Stomach (tissue), 9 donors: ENCODE data around the gene TENT4B. TPM values are rescaled to one million over a fixed set of nuclear protein-coding genes. Genes with fewer than 3 reads are reported as not detected.
A peak's percentile ranks its signal among the peaks of the same experiment; 100 is the strongest.

Source experiments
- DNase-seq, 2 donors: peaks; one replicate each; pipeline versions ENCODE4 v3.0.0 to v3.0.0-alpha.2; 2013 to 2019
- H3K27ac ChIP-seq, 5 donors: fragments of 200-600 bp in 4 of 5; sonication (generic) in 4 of 5; one replicate each; pipeline ENCODE4 v1.5.1; 2013 to 2019; ENCODE audit warnings: mild to moderate bottlenecking in 1 of 5, moderate library complexity in 1 of 5
- H3K27me3 ChIP-seq, 3 donors: fragments of 200-600 bp; sonication (generic); one replicate each; pipeline ENCODE4 v1.5.1; 2017 to 2019; ENCODE audit warnings: mixed run types in 1 of 3
- H3K36me3 ChIP-seq, 4 donors: fragments of 200-600 bp; sonication (generic); 1 replicate in 3 of 4; 2 replicates in 1 of 4; pipeline ENCODE4 v1.5.1; 2016 to 2019
- H3K4me1 ChIP-seq, 4 donors: fragments of 200-600 bp; sonication (generic); one replicate each; pipeline ENCODE4 v1.5.1; 2016 to 2019
- H3K4me3 ChIP-seq, 4 donors: fragments of 200-600 bp; sonication (generic) in 3 of 4; one replicate each; pipeline ENCODE4 v1.5.1; 2016 to 2019; ENCODE audit warnings: mild to moderate bottlenecking in 1 of 4
- H3K9me3 ChIP-seq, 4 donors: fragments of 200-600 bp; sonication (generic); one replicate each; pipeline ENCODE4 v1.5.1; 2016 to 2019
- EP300 ChIP-seq: sonication (generic); formaldehyde crosslinking; IDR thresholded peaks from one replicate; pipeline ENCODE4 v1.6.1; 2017; ENCODE audit warnings: antibody characterized with exemption
- POLR2A ChIP-seq, 4 donors: fragments of 450-650 bp; IDR thresholded peaks; one replicate each; pipeline ENCODE4 v1.6.1; 2016; ENCODE audit warnings: antibody characterized with exemption in 4 of 4, control low read depth in 2 of 4, mild to moderate bottlenecking in 1 of 4, moderate library complexity in 1 of 4
- POLR2AphosphoS5 ChIP-seq, 3 donors: sonication (generic); formaldehyde crosslinking; IDR thresholded peaks; one replicate each; pipeline ENCODE4 v1.6.1; 2016; ENCODE audit warnings: antibody characterized with exemption in 3 of 3
- WGBS, 5 donors: extraction: QIAGEN DNeasy Blood & Tissue Kit in 3 of 5; methylation state at CpG; one replicate each; pipeline versions ENCODE4 v1.1.5 to v1.1.7; 2013 to 2018; 5-methylcytosine and 5-hydroxymethylcytosine counted together
- intact Hi-C: fragments of 100-400 bp; cut with DNase I; formaldehyde crosslinking; loops from one replicate; pipeline ENCODE4 v1.15.1; 2023; ENCODE audit warnings: low total_unique reads
- polyA plus RNA-seq, 3 donors: library from polyadenylated mRNA; stranded (reverse); fragments of 200-250 nt; gene quantifications; one replicate each; pipeline ENCODE4 v1.2.3, GENCODE V29; 2013
- total RNA-seq, 5 donors: library from RNA; depleted of rRNA; stranded (reverse); fragments of >200 nt; gene quantifications; one replicate each; pipeline versions ENCODE4 v1.1.0 to v1.2.3, GENCODE V29; 2014 to 2016
- TF ChIP-seq, protein P1 (sequence below), 7 experiments: fragments of 450-650 bp in 4 of 7; fragments of 200-600 bp in 3 of 7; sonication (generic) in 3 of 7; IDR thresholded peaks; one replicate each; pipeline ENCODE4 v1.5.1; 2016 to 2019; ENCODE audit warnings: antibody characterized with exemption in 7 of 7, control low read depth in 2 of 7, mild to moderate bottlenecking in 1 of 7
- donor health status: healthy with polysubstance abuse.
- donor health status: Bipolar disorder and iron deficiency.
- donor health status: healthy.

TENT4B gene
- total and polyA plus RNA-seq, 8 donors, result 2.4 to 24.1 (median 8.3) TPM

DNA sequence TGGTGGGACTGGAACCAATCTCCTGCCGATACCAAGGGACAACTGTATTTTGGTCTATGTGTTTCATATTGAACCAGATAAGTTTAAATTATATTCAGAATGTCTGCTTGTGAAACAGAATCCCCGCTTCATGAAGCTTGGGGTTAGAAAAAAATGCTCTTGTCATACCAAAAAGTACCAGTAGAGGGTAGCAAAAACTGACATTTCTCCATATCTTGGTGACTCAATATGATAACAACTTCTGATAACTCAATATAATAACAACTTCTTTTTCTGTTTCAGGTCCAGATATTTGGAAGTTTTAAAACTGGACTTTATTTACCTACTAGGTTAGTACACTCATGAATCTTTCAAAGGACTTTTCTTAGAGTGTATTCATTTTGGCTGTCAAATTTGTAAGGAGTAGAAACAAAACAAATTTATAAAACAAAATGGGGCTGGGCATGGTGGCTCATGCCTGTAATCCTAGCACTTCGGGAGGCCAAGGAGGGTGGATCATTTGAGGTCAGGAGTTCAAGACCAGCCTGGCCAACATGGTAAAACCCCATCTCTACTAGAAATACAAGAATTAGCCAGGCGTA lies 60.9 kb downstream of the TENT4B start:
- H3K4me1 ChIP-seq, result peaks cover 6 to 34% (median 22%) of the 10 kb centered on the region in 4 donors
- WGBS, 5 donors, result 47 to 52% (median 50%) methylated on average over 4 of the region's 4 CpGs
- intact Hi-C loops, result loop anchor here (10.0 kb wide), 2 partner anchors 141 to 189 kb away; partner anchors contain the start of gene CNEP1R1
- H3K27me3 ChIP-seq, result no peaks in the 10 kb centered on the region
- peak overlapping the region in 1 of 5 donors; percentile 8 for H3K27ac ChIP-seq
- peaks cover 25 to 65% (median 64%) of the 10 kb centered on the region in 4 donors for H3K36me3 ChIP-seq
- no peak overlapping the region for H3K4me3 ChIP-seq
- DNase-seq, result peak in 1 of 2 donors; percentile 81
- no peaks in the 10 kb centered on the region for H3K9me3 ChIP-seq
- TF ChIP-seq POLR2AphosphoS5 (IDR thresholded peaks at IDR 0.05) (no peak), POLR2A (IDR thresholded peaks at IDR 0.05) (no peak), EP300 (no peak)
- TF ChIP-seq, protein P1, sequence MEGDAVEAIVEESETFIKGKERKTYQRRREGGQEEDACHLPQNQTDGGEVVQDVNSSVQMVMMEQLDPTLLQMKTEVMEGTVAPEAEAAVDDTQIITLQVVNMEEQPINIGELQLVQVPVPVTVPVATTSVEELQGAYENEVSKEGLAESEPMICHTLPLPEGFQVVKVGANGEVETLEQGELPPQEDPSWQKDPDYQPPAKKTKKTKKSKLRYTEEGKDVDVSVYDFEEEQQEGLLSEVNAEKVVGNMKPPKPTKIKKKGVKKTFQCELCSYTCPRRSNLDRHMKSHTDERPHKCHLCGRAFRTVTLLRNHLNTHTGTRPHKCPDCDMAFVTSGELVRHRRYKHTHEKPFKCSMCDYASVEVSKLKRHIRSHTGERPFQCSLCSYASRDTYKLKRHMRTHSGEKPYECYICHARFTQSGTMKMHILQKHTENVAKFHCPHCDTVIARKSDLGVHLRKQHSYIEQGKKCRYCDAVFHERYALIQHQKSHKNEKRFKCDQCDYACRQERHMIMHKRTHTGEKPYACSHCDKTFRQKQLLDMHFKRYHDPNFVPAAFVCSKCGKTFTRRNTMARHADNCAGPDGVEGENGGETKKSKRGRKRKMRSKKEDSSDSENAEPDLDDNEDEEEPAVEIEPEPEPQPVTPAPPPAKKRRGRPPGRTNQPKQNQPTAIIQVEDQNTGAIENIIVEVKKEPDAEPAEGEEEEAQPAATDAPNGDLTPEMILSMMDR (IDR thresholded peaks at IDR 0.05), result peak in 5 of 7 experiments; percentile 75 to 90 (median 81)

DNA sequence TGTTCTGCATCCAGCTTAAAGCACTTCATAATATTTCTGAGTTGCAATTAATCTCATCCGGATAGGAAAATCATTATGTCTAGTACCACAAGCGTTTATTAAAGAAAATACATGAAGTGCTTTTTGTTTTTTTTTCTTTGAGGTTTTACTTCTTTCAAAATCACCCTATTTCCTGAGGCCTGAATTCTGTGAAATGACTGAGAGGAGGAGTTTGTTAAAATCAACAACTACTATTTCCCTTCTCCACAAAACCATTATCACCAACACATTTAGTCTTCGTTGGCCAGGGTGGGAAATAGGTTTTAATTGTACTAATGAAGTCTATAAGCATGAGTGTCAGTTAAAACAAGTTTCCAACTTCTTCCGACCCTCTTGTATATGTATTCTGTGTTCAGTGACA lies 62.6 kb downstream of the TENT4B start:
- Histone ChIP-seq H3K36me3 (peaks cover 28 to 80% (median 72%) of the 10 kb centered on the region in 4 donors), H3K9me3 (no peaks in the 10 kb centered on the region), H3K27me3 (no peaks in the 10 kb centered on the region), H3K4me1 (peaks cover 0 to 18% (median 6%) of the 10 kb centered on the region in 4 donors), H3K4me3 (no peak overlapping the region), H3K27ac (no peak overlapping the region)
- WGBS, 5 donors, result 81 to 88% (median 86%) methylated on average over 4 of the region's 4 CpGs
- intact Hi-C loops, result loop anchor here (10.0 kb wide), 2 partner anchors 139 to 191 kb away; partner anchors contain the start of gene CNEP1R1
- no peak for DNase-seq
- TF ChIP-seq EP300 (no peak), POLR2AphosphoS5 (IDR thresholded peaks at IDR 0.05) (no peak), POLR2A (IDR thresholded peaks at IDR 0.05) (no peak)
- TF ChIP-seq, protein P1 (IDR thresholded peaks at IDR 0.05), result no peak

DNA sequence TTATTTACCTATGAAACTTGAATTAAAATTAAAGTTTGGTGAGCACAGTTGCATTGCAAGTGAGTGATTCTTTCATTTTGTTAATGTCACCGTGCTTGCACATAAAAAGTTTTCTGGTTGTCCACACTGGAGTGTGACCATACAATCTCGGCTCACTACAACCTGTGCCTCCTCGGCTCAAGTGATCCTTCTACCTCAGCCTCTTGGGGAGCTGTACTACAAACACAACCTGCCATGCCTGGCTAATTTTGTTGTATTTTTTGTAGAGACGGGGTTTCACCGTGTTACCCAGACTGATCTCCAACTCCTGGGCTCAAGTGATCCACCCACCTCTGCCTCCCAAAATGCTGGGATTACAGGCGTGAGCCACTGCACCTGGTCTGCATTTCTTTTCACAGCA lies 63.1 kb downstream of the TENT4B start:
- H3K4me1 ChIP-seq, result peaks cover 0 to 12% (median 3%) of the 10 kb centered on the region in 4 donors
- WGBS, 5 donors, result 84 to 91% (median 87%) methylated on average over 6 of the region's 6 CpGs
- no peak overlapping the region for H3K27ac ChIP-seq
- no peaks in the 10 kb centered on the region for H3K27me3 ChIP-seq
- TF ChIP-seq, protein P1 (IDR thresholded peaks at IDR 0.05), result no peak
- TF ChIP-seq POLR2A (IDR thresholded peaks at IDR 0.05), result no peak
- no peak overlapping the region for H3K4me3 ChIP-seq
- H3K36me3 ChIP-seq, result peaks cover 28 to 85% (median 76%) of the 10 kb centered on the region in 4 donors
- H3K9me3 ChIP-seq, result no peaks in the 10 kb centered on the region
- intact Hi-C loops, result loop anchor here (10.0 kb wide), 2 partner anchors 139 to 191 kb away; partner anchors contain the start of gene CNEP1R1
- no peak for DNase-seq

DNA sequence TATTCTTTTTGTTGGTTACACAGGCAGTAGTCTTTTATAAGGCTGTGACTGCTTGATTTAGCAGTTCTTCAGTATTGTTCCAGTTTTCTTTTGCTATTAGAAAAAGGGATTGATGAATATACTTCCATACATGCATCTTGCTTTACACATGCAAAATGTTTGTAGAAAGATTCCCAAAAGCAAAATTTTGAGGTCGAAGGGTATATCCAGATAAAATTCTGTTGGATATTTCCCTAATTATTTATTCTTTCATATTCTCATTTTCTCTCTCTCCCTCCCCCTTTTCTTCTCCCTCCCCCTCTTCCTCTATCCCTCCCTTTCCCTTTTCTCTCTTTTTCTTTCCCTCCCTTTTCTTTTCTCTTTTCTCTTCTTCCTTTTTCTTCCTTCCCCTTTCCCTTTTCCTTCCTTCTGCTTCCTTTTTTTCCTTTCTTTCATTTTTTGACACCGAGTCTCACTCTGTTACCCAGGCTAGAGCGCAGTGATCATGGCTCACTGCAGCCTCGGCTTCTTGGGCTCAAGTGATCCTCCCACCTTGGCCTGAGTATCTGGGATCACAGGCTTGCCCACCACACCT lies 66.4 kb downstream of the TENT4B start:
- H3K27me3 ChIP-seq, result no peaks in the 10 kb centered on the region
- TF ChIP-seq POLR2AphosphoS5 (IDR thresholded peaks at IDR 0.05), result no peak
- no peak for TF ChIP-seq EP300
- no peak for TF ChIP-seq POLR2A (IDR thresholded peaks at IDR 0.05)
- TF ChIP-seq, protein P1 (IDR thresholded peaks at IDR 0.05), result no peak
- H3K27ac ChIP-seq, result no peak overlapping the region
- H3K4me1 ChIP-seq, result peaks cover 0 to 20% (median under 1%) of the 10 kb centered on the region in 4 donors
- intact Hi-C loops, result loop anchor here (10.0 kb wide), 2 partner anchors 135 to 195 kb away; partner anchors contain the start of gene CNEP1R1
- no peak for DNase-seq
- no peak overlapping the region for H3K4me3 ChIP-seq
- WGBS, 5 donors, result 93 to 99% (median 98%) methylated on average over 4 of the region's 4 CpGs
- no peaks in the 10 kb centered on the region for H3K9me3 ChIP-seq
- H3K36me3 ChIP-seq, result peaks cover 23 to 92% (median 80%) of the 10 kb centered on the region in 4 donors
